Right lobe of liver (tissue), 6 donors: ENCODE measurements around the gene TK2. TPM values are rescaled to one million over a fixed set of nuclear protein-coding genes. Genes with fewer than 3 reads are reported as not detected.
A peak's percentile ranks its signal among the peaks of the same experiment; 100 is the strongest.
"Not testable (repeated sequence)": the region's sequence is repeated elsewhere in the genome, so short reads cannot be mapped to it uniquely, and the experiment has no call there.

Source experiments
- ATAC-seq, 4 donors: fragments of 200-7000 bp; cut with Tn5 transposase; one replicate each; pipeline ENCODE4 v1.9.1; 2020; ENCODE audit warnings: mild to moderate bottlenecking in 4 of 4, moderate library complexity in 4 of 4
- DNase-seq, 3 donors: peaks; one replicate each; pipeline ENCODE4 v3.0.0-alpha.2; 2020
- H3K27ac ChIP-seq, 3 donors: fragments of 200-600 bp; one replicate each; pipeline ENCODE4 v1.8.0; 2022
- H3K27me3 ChIP-seq, 2 donors: fragments of 200-600 bp; one replicate each; pipeline ENCODE4 v1.8.0; 2022
- H3K36me3 ChIP-seq, 4 donors: fragments of 200-600 bp; sonication (generic) in 1 of 4; one replicate each; pipeline versions ENCODE4 v1.5.1 to v1.8.0; 2017 to 2022; ENCODE audit warnings: control low read depth in 1 of 4
- H3K4me1 ChIP-seq, 4 donors: fragments of 200-600 bp; sonication (generic) in 1 of 4; one replicate each; pipeline versions ENCODE4 v1.5.1 to v1.8.0; 2017 to 2022; ENCODE audit warnings: control low read depth in 1 of 4
- H3K4me3 ChIP-seq, 3 donors: fragments of 200-600 bp; one replicate each; pipeline ENCODE4 v1.8.0; 2022
- H3K9me3 ChIP-seq, 4 donors: fragments of 200-600 bp; sonication (generic) in 1 of 4; one replicate each; pipeline versions ENCODE4 v1.5.1 to v1.8.0; 2017 to 2022; ENCODE audit warnings: control low read depth in 1 of 4
- CTCF ChIP-seq, 4 donors: fragments of 200-600 bp in 3 of 4; fragments of 450-650 bp in 1 of 4; IDR thresholded peaks; one replicate each; pipeline versions ENCODE4 v1.5.1 to v1.8.0; 2016 to 2022; ENCODE audit warnings: antibody characterized with exemption in 4 of 4, mild to moderate bottlenecking in 2 of 4
- POLR2A ChIP-seq: fragments of 450-650 bp; IDR thresholded peaks from one replicate; pipeline ENCODE4 v1.6.1; 2017; ENCODE audit warnings: antibody characterized with exemption, mild to moderate bottlenecking
- WGBS: methylation state at CpG from one replicate; pipeline ENCODE4 v1.1.6; 2018; ENCODE audit warnings: low coverage, low lambda C conversion rate; ENCODE audit not compliant: insufficient coverage; ENCODE audit errors: missing lambda C conversion rate; 5-methylcytosine and 5-hydroxymethylcytosine counted together
- intact Hi-C, 2 donors: fragments of 100-400 bp; cut with DNase I; formaldehyde crosslinking; loops; one replicate each; pipeline versions ENCODE4 v1.11.2 to v1.14.1; 2022
- total RNA-seq, 6 experiments: library from RNA; depleted of rRNA in 2 of 6; stranded (reverse); fragments of >200 nt in 2 of 6; fragmentation: NEBNext Ultra II Directional in 3 of 6; extraction: Animal tissue kit (Norgen Biotek cat#: 25700) in 3 of 6; gene quantifications; one replicate each; pipeline versions ENCODE4 v1.1.0 to v1.2.4, GENCODE V29; 2016 to 2023
- donor health status: DM: no; HTN: yes; CAD: no.
- donor health status: DM: no; HTN: no; CAD: no.
- donor health status: DM: no; HTN: no; CAD: no.
- donor health status: DM: no; HTN: yes; CAD: no.
- donor health status: DM: no; HTN: yes; CAD: no.

The TK2 gene
- total RNA-seq, 6 experiments from 2014 or later: 25.8 to 41.7 (median 33.6) TPM

GRCh38 chr16:66503612-66504011, 46.3 kb downstream of the TK2 start:
- Histone ChIP-seq H3K27me3 (no peaks in the 10 kb centered on the region), H3K4me3 (peak overlapping the region in 1 of 3 donors; percentile 14), H3K36me3 (no peaks in the 10 kb centered on the region), H3K27ac (peak overlapping the region; percentile 35 to 97 (median 78)), H3K4me1 (peaks cover 0 to 42% (median 12%) of the 10 kb centered on the region in 4 donors), H3K9me3 (no peaks in the 10 kb centered on the region)
- DNase-seq (peak in 1 of 3 donors; percentile 14), ATAC-seq (peak; percentile 18 to 49 (median 46))
- intact Hi-C loops: no loop called here
- WGBS: 41% methylated on average over 3 of the region's 3 CpGs
- TF ChIP-seq CTCF (IDR thresholded peaks at IDR 0.05) (no peak), POLR2A (no peak)

GRCh38 chr16:66503030-66503429, 46.9 kb downstream of the TK2 start:
- DNase-seq: peak; percentile 63 to 91 (median 88)
- TF ChIP-seq CTCF (IDR thresholded peaks at IDR 0.05) (no peak), POLR2A (no peak)
- WGBS: 39% methylated on average over 2 of the region's 2 CpGs
- no peaks in the 10 kb centered on the region for H3K27me3 ChIP-seq
- H3K27ac ChIP-seq: peak overlapping the region; percentile 35 to 97 (median 78)
- peaks cover 0 to 37% (median 12%) of the 10 kb centered on the region in 4 donors for H3K4me1 ChIP-seq
- H3K36me3 ChIP-seq: no peaks in the 10 kb centered on the region
- ATAC-seq: peak; percentile 86 to 98 (median 89)
- peak overlapping the region in 1 of 3 donors; percentile 14 for H3K4me3 ChIP-seq
- H3K9me3 ChIP-seq: no peaks in the 10 kb centered on the region
- intact Hi-C loops: no loop called here

- intact Hi-C loops: no loop called here
- ATAC-seq: peak; percentile 70 to 89 (median 80)
- H3K27me3 ChIP-seq: no peaks in the 10 kb centered on the region
- peak overlapping the region; percentile 35 to 97 (median 78) for H3K27ac ChIP-seq
- TF ChIP-seq POLR2A (peak; percentile 36), CTCF (IDR thresholded peaks at IDR 0.05) (no peak)
- peak overlapping the region in 1 of 3 donors; percentile 14 for H3K4me3 ChIP-seq
- H3K9me3 ChIP-seq: no peaks in the 10 kb centered on the region
- WGBS: 39% methylated on average over 12 of the region's 12 CpGs
- H3K4me1 ChIP-seq: peaks cover 0 to 29% (median 12%) of the 10 kb centered on the region in 4 donors
- H3K36me3 ChIP-seq: no peaks in the 10 kb centered on the region
- peak; percentile 75 to 92 (median 88) for DNase-seq
These were observed 47.7 kb downstream of the TK2 start for GRCh38 chr16:66502020-66502913.

GRCh38 chr16:66501563-66501962, 48.4 kb downstream of the TK2 start:
- H3K4me1 ChIP-seq: peaks cover 0 to 25% (median 12%) of the 10 kb centered on the region in 4 donors
- H3K4me3 ChIP-seq, ATAC-seq, H3K36me3 ChIP-seq, intact Hi-C loops, DNase-seq, H3K27me3 ChIP-seq, H3K9me3 ChIP-seq: not testable (repeated sequence)
- 84% methylated on average over 3 of the region's 4 CpGs for WGBS
- H3K27ac ChIP-seq: peak overlapping the region in 1 of 3 donors; percentile 97

GRCh38 chr16:66497921-66498320, 52.0 kb downstream of the TK2 start:
- intact Hi-C loops: not testable (repeated sequence)

GRCh38 chr16:66496226-66496625, 53.7 kb downstream of the TK2 start:
- H3K4me1 ChIP-seq, H3K27ac ChIP-seq, H3K9me3 ChIP-seq, intact Hi-C loops, H3K4me3 ChIP-seq, H3K27me3 ChIP-seq, H3K36me3 ChIP-seq, ATAC-seq: not testable (repeated sequence)
- peak in 1 of 3 donors; percentile 16 for DNase-seq
- 100% methylated on average over 2 of the region's 10 CpGs for WGBS

More at GRCh38 chr16:66497921-66498320, 52.0 kb downstream of the TK2 start:
- peaks cover 0 to 12% (median 6%) of the 10 kb centered on the region in 4 donors for H3K4me1 ChIP-seq
- WGBS: 100% methylated on average over 1 of the region's 2 CpGs
- not testable (repeated sequence) for H3K27ac ChIP-seq, DNase-seq, H3K9me3 ChIP-seq, H3K4me3 ChIP-seq, ATAC-seq, H3K36me3 ChIP-seq, H3K27me3 ChIP-seq
